ENCODE results near the gene FAM151A. TPM values are rescaled to one million over a fixed set of nuclear protein-coding genes. Genes with fewer than 3 reads are reported as not detected.

FAM151A gene
- 1 to 10 TPM in 1 of 2 donors, under 1 TPM in 1; 0.66 to 2.8 TPM for total RNA-seq

GRCh38 chr1:54623216-54624007, at the start of gene FAM151A:
Gene FAM151A, minus strand, starts transcription at chr1:54623525. Its CDS starts 130 bp downstream, at chr1:54623395.
- no peaks in the 10 kb centered on the region for H3K36me3 ChIP-seq
- no peak within 1 kb of the TSS for H3K4me3 ChIP-seq
- H3K9me3 ChIP-seq: no peaks in the 10 kb centered on the region
- H3K9ac ChIP-seq (ENCODE audit: low read depth in 2 of 2, low read length in 2 of 2): no peak within 1 kb of the TSS
- intact Hi-C loops (cut with DNase I): no loop called here
- TF ChIP-seq, protein P1, sequence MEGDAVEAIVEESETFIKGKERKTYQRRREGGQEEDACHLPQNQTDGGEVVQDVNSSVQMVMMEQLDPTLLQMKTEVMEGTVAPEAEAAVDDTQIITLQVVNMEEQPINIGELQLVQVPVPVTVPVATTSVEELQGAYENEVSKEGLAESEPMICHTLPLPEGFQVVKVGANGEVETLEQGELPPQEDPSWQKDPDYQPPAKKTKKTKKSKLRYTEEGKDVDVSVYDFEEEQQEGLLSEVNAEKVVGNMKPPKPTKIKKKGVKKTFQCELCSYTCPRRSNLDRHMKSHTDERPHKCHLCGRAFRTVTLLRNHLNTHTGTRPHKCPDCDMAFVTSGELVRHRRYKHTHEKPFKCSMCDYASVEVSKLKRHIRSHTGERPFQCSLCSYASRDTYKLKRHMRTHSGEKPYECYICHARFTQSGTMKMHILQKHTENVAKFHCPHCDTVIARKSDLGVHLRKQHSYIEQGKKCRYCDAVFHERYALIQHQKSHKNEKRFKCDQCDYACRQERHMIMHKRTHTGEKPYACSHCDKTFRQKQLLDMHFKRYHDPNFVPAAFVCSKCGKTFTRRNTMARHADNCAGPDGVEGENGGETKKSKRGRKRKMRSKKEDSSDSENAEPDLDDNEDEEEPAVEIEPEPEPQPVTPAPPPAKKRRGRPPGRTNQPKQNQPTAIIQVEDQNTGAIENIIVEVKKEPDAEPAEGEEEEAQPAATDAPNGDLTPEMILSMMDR (IDR thresholded peaks at IDR 0.05): no peak
- no peaks in the 10 kb centered on the region for H3K27me3 ChIP-seq
- no peak for DNase-seq
- H3K4me1 ChIP-seq: no peaks in the 10 kb centered on the region
- H3K27ac ChIP-seq: no peak within 1 kb of the TSS

DNA sequence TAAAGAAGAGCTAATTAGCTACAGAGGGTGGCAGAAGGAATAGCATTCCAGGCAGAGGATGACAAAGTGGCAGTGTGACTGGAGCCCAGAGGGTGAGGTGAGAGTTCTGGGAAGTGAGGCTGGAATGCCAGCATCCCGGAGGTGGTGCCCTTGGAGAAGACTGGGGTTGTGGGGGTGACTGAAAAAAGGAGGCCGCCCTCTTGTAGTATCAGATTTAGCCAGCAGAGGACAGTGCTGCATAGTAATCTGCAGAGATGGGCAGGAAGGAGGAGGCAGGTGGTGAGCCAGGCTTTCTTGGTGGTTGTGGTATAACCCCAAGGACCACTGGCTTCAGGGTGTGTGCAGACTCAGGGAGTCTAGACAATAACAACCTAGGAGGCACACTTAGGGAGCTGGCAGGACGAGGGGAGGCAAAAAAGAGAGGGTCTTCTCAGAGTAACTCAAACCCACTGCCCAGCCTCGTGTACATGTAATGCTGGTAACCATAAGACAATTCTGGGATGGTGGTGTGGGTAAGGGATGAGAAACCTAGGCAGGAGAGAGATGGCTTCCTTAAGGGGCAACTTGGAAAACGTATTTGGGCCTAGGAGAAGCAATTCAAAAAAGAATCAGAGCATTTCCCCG, 48.8 kb upstream of the FAM151A start:
- intact Hi-C loops (cut with DNase I): loop anchor here (5.0 kb wide), 1 partner anchor 140 kb away; no protein-coding TSS in a partner anchor
- no peak overlapping the region for H3K27ac ChIP-seq
- no peaks in the 10 kb centered on the region for H3K4me1 ChIP-seq
- no peak overlapping the region for H3K9ac ChIP-seq (ENCODE audit: low read depth in 2 of 2, low read length in 2 of 2)
- no peaks in the 10 kb centered on the region for H3K36me3 ChIP-seq
- DNase-seq: peak; percentile 75
- H3K27me3 ChIP-seq: no peaks in the 10 kb centered on the region
- TF ChIP-seq, protein P1 (IDR thresholded peaks at IDR 0.05): peak; percentile 77
- H3K9me3 ChIP-seq: no peaks in the 10 kb centered on the region
- no peak overlapping the region for H3K4me3 ChIP-seq

DNA sequence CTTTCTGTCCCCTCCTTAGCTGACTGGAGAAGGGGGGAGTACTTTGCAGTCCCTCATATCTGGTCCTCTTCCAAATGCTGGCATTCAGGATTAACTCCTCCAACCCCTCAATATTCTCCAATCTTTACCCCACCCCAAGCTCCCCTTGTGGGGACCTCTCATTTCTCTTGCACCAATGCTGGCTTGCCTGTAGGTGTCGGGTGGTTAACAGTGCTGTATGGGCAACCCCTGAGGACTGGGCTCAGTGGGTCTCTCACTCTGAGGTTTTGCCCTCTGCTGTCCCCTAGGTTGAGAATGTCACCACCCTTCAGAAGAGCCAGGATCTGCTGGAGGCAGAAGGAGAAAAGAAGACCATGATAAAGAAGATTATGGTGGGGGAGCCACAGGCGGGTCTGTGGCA, 45.2 kb upstream of the FAM151A start:
- intact Hi-C loops (cut with DNase I): no loop called here
- DNase-seq: no peak
- Histone ChIP-seq H3K4me3 (no peak overlapping the region), H3K27ac (no peak overlapping the region), H3K36me3 (no peaks in the 10 kb centered on the region), H3K9me3 (no peaks in the 10 kb centered on the region), H3K27me3 (no peaks in the 10 kb centered on the region), H3K9ac (ENCODE audit: low read depth in 2 of 2, low read length in 2 of 2) (no peak overlapping the region), H3K4me1 (no peaks in the 10 kb centered on the region)
- TF ChIP-seq, protein P1 (IDR thresholded peaks at IDR 0.05): no peak

DNA sequence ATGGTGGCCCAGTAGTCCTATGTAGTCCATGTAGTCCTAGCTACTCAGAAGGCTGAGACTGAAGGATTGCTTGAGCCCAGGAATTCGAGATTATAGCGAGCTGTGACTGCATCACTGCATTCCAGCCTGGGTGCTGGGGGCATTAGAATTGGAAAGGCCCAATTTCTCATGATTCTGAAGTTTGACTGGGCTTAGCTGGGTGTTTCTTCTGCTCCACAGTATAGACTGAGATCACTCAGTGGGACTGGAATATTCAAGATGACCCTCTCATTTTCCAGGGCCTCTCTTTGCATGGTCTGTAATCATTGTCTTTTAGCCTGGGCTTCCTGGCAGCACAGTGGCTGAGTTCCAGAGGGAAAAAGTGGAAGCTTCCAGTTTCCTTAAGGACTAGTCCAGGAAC, 44.5 kb upstream of the FAM151A start:
- Histone ChIP-seq H3K27me3 (no peaks in the 10 kb centered on the region), H3K9ac (ENCODE audit: low read depth in 2 of 2, low read length in 2 of 2) (no peak overlapping the region), H3K36me3 (no peaks in the 10 kb centered on the region), H3K4me1 (no peaks in the 10 kb centered on the region), H3K27ac (no peak overlapping the region), H3K9me3 (no peaks in the 10 kb centered on the region), H3K4me3 (no peak overlapping the region)
- intact Hi-C loops (cut with DNase I): no loop called here
- no peak for DNase-seq
- TF ChIP-seq, protein P1 (IDR thresholded peaks at IDR 0.05): no peak

DNA sequence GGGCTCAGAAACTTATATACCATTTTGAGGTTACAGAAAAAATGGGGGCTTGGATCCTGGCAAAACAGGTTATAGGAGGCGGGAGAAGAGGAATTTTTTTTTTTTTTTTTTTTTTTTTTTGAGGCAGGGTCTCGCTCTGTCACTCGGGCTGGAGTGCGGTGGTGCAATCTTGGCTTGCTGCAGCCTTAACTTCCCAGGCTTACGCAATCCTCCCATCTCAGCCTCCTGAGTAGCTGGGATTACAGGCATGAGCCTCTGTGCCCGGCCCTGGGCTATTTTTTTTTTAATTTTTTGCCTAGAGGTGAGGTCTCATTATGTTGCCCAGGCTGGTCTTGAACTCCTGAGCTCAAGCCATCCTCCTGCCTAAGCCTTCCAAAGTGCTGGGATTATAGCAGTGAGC, 43.0 kb upstream of the FAM151A start:
- Histone ChIP-seq H3K4me3 (no peak overlapping the region), H3K4me1 (no peaks in the 10 kb centered on the region), H3K36me3 (no peaks in the 10 kb centered on the region), H3K9ac (ENCODE audit: low read depth in 2 of 2, low read length in 2 of 2) (no peak overlapping the region), H3K27ac (no peak overlapping the region), H3K9me3 (no peaks in the 10 kb centered on the region), H3K27me3 (no peaks in the 10 kb centered on the region)
- intact Hi-C loops (cut with DNase I): no loop called here
- no peak for DNase-seq
- TF ChIP-seq, protein P1 (IDR thresholded peaks at IDR 0.05): no peak

Data from colonic mucosa (tissue), 4 donors.